GM21723 (cell line): ENCODE results near the gene MOB4.
A peak's percentile ranks its signal among the peaks of the same experiment; 100 is the strongest.
"Not testable (repeated sequence)": the region's sequence is repeated elsewhere in the genome, so short reads cannot be mapped to it uniquely, and the experiment has no call there.

Experiments used
- ATAC-seq: cut with Tn5 transposase; IDR thresholded peaks from one replicate; pipeline ENCODE4 v1.9.1; 2021; ENCODE audit warnings: mild to moderate bottlenecking, moderate library complexity; ENCODE audit not compliant: unreplicated experiment

MOB4 gene

DNA sequence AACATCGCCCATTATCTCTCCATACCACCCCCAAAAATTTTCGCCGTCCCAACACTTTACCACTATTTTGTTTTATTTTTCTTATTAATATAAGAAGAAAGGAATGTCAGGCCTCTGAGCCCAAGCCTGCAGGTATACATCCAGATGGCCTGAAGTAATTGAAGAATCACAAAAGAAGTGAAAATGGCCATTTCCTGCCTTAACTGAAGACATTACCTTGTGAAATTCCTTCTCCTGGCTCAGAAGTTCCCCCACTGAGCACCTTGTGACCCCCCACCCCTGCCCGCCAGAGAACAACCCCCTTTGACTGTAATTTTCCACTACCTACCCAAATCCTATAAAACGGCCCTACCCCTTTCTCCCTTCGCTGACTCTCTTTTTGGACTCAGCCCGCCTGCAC is 71.4 kb downstream of the MOB4 start:
- ATAC-seq: not testable (repeated sequence)

DNA sequence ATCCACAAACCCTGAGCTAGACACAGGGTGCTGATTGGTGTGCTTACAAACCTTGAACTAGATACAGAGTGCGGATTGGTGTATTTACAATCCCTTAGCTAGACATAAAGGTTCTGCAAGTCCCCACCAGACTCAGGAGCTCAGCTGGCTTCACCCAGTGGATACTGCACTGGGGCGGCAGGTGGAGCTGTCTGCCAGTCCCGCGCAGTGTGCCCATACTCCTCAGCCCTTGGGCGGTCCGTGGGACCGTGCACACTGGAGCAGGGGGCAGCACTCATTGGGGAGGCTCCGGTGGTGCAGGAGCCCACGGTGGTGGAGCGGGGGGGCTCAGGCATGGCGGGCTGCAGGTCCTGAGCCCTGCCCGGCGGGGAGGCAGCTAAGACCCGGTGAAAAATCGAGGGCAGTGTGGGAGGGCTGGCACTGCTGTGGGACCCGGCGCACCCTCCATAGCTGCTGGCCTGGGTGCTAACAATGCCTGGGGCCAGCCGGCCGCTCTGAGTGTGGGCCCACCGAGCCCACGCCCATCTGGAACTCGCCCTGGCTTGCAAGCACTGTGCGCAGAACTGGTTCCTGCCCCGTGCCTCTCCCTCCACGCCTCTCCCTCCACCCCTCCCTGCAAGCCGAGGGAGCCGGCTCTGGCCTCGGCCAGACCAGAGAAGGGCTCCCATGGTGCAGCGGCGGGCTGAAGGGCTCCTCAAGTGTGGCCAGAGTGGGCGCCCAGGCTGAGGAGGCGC is 75.6 kb downstream of the MOB4 start:
- no peak for ATAC-seq

DNA sequence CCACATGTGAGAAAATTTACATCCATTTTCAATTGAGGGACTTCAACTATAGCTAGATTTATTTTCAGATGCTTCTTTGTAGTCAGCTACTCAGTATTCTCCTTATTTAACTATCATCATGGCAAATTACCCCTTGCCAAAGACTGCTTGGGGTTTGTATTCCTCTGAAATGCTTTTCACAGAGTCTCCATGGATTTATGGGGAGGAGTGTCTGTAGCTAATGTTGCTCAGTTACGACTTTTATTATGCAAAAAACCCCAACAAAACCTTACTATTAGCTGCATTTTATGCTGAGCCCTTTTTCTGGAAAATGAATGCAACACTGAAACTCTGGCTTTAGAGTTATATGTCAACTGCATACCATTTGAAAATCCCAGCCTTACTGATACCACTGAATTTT is 80.9 kb downstream of the MOB4 start:
- no peak for ATAC-seq

DNA sequence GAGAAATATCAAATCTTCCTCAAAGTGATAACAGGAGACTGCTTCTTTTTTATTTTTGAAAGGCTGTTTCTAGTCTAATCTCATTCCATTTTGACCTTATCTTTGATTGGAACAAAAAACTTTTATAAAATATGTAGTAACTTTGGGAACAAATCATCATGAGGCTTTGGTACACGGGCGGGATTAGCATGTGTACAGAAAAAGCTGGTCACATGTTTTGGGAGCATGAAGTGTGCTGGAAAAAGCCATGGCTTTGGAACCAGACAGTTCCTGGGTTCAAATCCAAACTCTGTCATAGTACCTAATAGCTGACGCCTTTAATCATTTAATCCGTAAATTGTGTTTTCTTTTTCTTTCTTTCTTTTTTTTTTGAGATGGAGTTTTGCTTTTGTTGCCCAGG is 81.3 kb downstream of the MOB4 start:
- no peak for ATAC-seq

DNA sequence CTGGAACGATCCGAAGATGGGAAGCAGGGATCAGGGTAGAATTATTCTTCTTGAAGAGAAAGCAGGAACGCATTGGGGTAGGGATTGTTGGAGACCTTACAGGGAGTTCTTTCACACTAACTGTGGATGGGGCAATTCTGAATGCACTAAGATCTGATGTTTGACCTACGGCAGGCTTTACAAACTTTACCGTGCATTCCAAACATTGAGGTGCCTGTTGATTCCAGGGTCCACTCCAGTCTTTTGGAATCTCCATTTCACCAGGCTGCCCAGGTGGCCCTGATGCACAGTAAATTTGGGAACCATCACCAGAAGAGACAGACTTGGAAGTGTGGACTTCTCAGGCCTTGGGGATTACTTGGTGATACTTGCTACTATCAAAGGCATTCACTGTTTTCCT is 82.6 kb downstream of the MOB4 start:
- ATAC-seq: no peak

DNA sequence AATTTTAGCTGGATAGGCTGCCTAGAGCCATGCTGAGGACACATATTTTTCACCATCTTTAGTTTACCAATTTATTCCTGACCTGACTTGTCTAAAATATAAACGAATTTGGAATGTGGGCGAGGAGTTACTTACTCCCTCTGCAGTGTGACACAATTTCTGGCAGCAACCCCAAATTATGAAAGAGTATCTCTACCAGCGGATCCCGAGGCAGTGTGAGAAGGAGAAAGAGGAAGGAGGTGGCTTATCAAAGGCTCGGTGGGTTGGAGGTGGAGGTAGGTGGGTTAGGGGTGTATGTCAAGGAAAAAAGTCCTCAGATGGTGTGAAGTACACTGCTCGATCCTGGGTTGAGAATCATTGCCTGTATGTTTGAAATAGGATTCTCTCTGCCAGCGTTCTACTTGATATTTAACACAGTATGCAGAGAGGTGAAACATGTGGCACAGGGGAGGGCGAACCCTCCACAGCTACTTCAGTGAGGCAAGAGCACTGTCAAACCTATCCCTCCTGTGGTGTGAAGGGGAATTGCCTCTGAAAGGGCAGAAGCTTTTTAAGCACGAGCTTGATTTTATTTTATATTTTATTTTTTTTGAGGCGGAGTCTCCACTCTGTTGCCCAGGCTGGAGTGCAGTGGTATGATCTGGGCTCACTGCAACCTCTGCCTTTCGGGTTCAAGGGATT is 83.6 kb downstream of the MOB4 start:
- peak; percentile 69 for ATAC-seq

DNA sequence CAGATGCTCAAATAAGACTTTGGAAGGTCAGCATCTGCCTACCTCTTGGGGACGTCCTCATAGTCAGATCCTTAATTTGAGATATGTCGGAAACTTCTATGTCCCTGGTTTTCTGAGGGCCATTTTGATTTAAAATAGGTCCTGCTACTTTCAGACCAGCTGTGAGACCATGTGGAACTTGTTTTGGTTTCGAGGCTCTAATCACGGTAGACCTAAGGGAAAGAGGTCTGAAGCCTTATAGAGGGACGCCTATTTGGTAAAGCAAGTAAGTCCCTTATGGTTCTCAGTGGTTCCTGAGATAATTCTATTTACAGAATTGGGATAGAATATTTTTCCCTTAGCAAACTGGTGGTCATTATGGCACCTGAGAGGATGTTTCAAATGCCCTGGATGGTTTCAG is 84.4 kb downstream of the MOB4 start:
- ATAC-seq: no peak

DNA sequence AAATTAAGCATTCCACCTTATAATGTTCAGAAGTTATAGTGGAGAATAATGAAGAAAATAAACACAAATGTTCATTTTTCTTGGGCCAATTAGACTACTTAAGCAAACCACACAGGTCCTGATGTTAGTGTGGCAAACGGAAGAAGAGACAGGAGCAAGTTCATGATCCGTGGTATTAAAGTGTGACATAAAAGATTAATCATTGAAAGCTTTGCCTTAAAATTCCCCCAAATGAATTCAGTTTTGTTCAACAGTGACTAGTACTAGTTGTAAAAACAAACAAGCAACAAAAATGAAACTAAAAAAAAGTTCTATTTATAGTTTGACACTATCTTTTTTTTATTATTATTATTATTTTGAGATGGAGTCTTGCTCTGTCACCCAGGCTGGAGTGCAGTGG is 85.9 kb downstream of the MOB4 start:
- ATAC-seq: no peak
